Right lobe of liver (tissue), 6 donors: ENCODE measurements around the gene VPS35L. TPM values are rescaled to one million over a fixed set of nuclear protein-coding genes. Genes with fewer than 3 reads are reported as not detected.
A peak's percentile ranks its signal among the peaks of the same experiment; 100 is the strongest.

Experiments
- ATAC-seq, 4 donors: fragments of 200-7000 bp; cut with Tn5 transposase; one replicate each; pipeline ENCODE4 v1.9.1; 2020; ENCODE audit warnings: mild to moderate bottlenecking in 4 of 4, moderate library complexity in 4 of 4
- DNase-seq, 3 donors: peaks; one replicate each; pipeline ENCODE4 v3.0.0-alpha.2; 2020
- H3K27ac ChIP-seq, 3 donors: fragments of 200-600 bp; one replicate each; pipeline ENCODE4 v1.8.0; 2022
- H3K27me3 ChIP-seq, 2 donors: fragments of 200-600 bp; one replicate each; pipeline ENCODE4 v1.8.0; 2022
- H3K36me3 ChIP-seq, 4 donors: fragments of 200-600 bp; sonication (generic) in 1 of 4; one replicate each; pipeline versions ENCODE4 v1.5.1 to v1.8.0; 2017 to 2022; ENCODE audit warnings: control low read depth in 1 of 4
- H3K4me1 ChIP-seq, 4 donors: fragments of 200-600 bp; sonication (generic) in 1 of 4; one replicate each; pipeline versions ENCODE4 v1.5.1 to v1.8.0; 2017 to 2022; ENCODE audit warnings: control low read depth in 1 of 4
- H3K4me3 ChIP-seq, 3 donors: fragments of 200-600 bp; one replicate each; pipeline ENCODE4 v1.8.0; 2022
- H3K9me3 ChIP-seq, 4 donors: fragments of 200-600 bp; sonication (generic) in 1 of 4; one replicate each; pipeline versions ENCODE4 v1.5.1 to v1.8.0; 2017 to 2022; ENCODE audit warnings: control low read depth in 1 of 4
- POLR2A ChIP-seq: fragments of 450-650 bp; IDR thresholded peaks from one replicate; pipeline ENCODE4 v1.6.1; 2017; ENCODE audit warnings: antibody characterized with exemption, mild to moderate bottlenecking
- WGBS: methylation state at CpG from one replicate; pipeline ENCODE4 v1.1.6; 2018; ENCODE audit warnings: low coverage, low lambda C conversion rate; ENCODE audit not compliant: insufficient coverage; ENCODE audit errors: missing lambda C conversion rate; 5-methylcytosine and 5-hydroxymethylcytosine counted together
- intact Hi-C, 2 donors: fragments of 100-400 bp; cut with DNase I; formaldehyde crosslinking; loops; one replicate each; pipeline versions ENCODE4 v1.11.2 to v1.14.1; 2022
- total RNA-seq, 6 experiments: library from RNA; depleted of rRNA in 2 of 6; stranded (reverse); fragments of >200 nt in 2 of 6; fragmentation: NEBNext Ultra II Directional in 3 of 6; extraction: Animal tissue kit (Norgen Biotek cat#: 25700) in 3 of 6; gene quantifications; one replicate each; pipeline versions ENCODE4 v1.1.0 to v1.2.4, GENCODE V29; 2016 to 2023
- TF ChIP-seq, protein P1 (sequence below), 4 donors: fragments of 200-600 bp in 3 of 4; fragments of 450-650 bp in 1 of 4; IDR thresholded peaks; one replicate each; pipeline versions ENCODE4 v1.5.1 to v1.8.0; 2016 to 2022; ENCODE audit warnings: antibody characterized with exemption in 4 of 4, mild to moderate bottlenecking in 2 of 4
- donor health status: DM: no; HTN: yes; CAD: no.
- donor health status: DM: no; HTN: no; CAD: no.
- donor health status: DM: no; HTN: no; CAD: no.
- donor health status: DM: no; HTN: yes; CAD: no.
- donor health status: DM: no; HTN: yes; CAD: no.

The VPS35L gene
- total RNA-seq, 6 experiments from 2014 or later: 19.3 to 24.3 (median 20.4) TPM

- no peak overlapping the region for H3K27ac ChIP-seq
- no peaks in the 10 kb centered on the region for H3K27me3 ChIP-seq
- WGBS: 83% methylated on average over 1 of the region's 6 CpGs
- peaks cover 0 to 11% (median 7%) of the 10 kb centered on the region in 4 donors for H3K36me3 ChIP-seq
- no peaks in the 10 kb centered on the region for H3K9me3 ChIP-seq
- H3K4me3 ChIP-seq: no peak overlapping the region
- DNase-seq (no peak), ATAC-seq (peak in 2 of 4 donors; percentile 23 to 47)
- intact Hi-C loops: no loop called here
- no peak for TF ChIP-seq POLR2A
- TF ChIP-seq, protein P1, sequence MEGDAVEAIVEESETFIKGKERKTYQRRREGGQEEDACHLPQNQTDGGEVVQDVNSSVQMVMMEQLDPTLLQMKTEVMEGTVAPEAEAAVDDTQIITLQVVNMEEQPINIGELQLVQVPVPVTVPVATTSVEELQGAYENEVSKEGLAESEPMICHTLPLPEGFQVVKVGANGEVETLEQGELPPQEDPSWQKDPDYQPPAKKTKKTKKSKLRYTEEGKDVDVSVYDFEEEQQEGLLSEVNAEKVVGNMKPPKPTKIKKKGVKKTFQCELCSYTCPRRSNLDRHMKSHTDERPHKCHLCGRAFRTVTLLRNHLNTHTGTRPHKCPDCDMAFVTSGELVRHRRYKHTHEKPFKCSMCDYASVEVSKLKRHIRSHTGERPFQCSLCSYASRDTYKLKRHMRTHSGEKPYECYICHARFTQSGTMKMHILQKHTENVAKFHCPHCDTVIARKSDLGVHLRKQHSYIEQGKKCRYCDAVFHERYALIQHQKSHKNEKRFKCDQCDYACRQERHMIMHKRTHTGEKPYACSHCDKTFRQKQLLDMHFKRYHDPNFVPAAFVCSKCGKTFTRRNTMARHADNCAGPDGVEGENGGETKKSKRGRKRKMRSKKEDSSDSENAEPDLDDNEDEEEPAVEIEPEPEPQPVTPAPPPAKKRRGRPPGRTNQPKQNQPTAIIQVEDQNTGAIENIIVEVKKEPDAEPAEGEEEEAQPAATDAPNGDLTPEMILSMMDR (IDR thresholded peaks at IDR 0.05): peak in 1 of 4 donors; percentile 13
- H3K4me1 ChIP-seq: no peaks in the 10 kb centered on the region
These were observed 125.4 kb downstream of the VPS35L start for GRCh38 chr16:19680881-19681340.

DNA sequence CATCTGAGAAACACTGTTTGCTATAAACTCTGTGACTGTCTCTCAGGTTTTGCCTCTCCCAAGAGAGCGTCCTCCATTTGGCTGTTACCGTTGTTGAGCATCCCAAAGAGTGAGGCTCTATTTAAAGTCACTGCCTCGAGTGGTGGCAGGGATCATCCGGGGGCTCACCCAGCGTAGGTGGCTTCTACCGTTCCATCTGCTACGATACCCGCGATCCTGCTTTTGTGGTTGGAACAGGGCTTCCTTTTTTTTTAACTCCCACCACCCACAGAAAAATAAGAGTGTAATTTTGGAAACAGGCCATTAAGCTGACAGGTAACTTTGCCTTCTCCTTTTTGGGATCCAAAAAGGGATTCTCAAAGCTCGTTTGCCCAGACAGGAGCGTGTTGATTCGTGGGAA is 126.1 kb downstream of the VPS35L start:
- DNase-seq: no peak
- H3K36me3 ChIP-seq: peaks cover 0 to 11% (median 7%) of the 10 kb centered on the region in 4 donors
- no peaks in the 10 kb centered on the region for H3K27me3 ChIP-seq
- intact Hi-C loops: no loop called here
- H3K27ac ChIP-seq: no peak overlapping the region
- TF ChIP-seq, protein P1 (IDR thresholded peaks at IDR 0.05): no peak
- TF ChIP-seq POLR2A: no peak
- H3K4me1 ChIP-seq: no peaks in the 10 kb centered on the region
- 83% methylated on average over 12 of the region's 12 CpGs for WGBS
- H3K9me3 ChIP-seq: no peaks in the 10 kb centered on the region
- no peak overlapping the region for H3K4me3 ChIP-seq
- ATAC-seq: no peak

DNA sequence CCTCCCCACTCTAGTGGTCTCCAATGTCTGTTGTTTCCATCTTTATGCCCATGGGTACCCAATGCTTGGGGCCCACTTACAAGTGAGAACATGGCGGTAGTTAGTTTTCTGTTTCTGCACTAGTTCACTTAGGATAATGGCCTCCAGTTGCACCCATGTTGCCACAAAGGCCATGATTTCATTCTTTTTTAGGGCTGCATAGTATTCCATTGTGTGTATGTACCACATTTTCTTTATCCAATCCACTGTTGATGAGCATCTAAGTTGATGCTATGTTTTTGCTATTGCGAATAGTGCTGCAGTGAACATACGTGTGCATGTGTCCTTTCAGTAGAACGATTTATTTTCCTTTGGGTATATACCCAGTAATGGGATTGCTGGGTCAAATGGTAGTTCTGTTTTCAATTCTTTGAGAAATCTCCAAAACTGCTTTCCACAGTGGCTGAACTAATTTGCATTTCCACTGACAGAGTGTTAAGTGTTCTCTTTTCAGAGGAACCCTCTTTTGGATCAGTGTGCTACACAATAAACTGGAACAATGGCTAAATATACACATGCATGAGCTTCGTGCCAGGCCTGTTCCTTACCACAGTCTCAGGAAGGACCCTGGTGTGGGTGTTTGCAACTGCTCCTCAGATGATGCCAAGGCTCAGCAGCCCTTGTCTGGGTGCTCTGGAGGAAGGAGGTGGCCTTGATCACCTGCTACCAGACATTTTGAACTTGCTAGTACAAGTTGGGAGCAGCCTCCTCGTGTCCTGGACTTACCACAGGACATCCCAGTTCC is 128.1 kb downstream of the VPS35L start:
- H3K4me3 ChIP-seq: no peak overlapping the region
- WGBS: 89% methylated on average over 5 of the region's 6 CpGs
- H3K27ac ChIP-seq: no peak overlapping the region
- intact Hi-C loops: no loop called here
- TF ChIP-seq, protein P1 (IDR thresholded peaks at IDR 0.05): no peak
- TF ChIP-seq POLR2A: no peak
- H3K36me3 ChIP-seq: peaks cover 0 to 15% (median 7%) of the 10 kb centered on the region in 4 donors
- DNase-seq (no peak), ATAC-seq (no peak)
- no peaks in the 10 kb centered on the region for H3K9me3 ChIP-seq
- H3K4me1 ChIP-seq: no peaks in the 10 kb centered on the region
- H3K27me3 ChIP-seq: no peaks in the 10 kb centered on the region

DNA sequence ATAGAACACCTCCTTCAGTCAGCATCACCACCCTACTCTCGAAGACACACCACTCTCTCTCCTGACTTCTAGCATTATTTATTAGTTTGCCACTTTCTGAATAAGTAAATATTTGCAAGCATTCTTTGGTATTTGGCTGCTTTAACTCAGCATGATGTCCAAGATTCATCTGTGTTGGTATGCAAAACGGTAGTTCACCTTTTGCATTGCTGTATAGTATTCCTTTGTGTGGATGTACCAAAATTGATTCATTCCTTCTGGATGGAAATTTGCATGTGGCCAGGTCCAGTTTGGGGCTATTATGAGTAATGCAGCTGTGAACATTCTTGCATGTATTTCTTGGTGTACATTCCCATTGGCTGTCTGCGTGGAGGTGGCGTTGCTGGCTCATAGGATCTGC is 129.7 kb downstream of the VPS35L start:
- no peaks in the 10 kb centered on the region for H3K27me3 ChIP-seq
- no peak overlapping the region for H3K27ac ChIP-seq
- H3K9me3 ChIP-seq: no peaks in the 10 kb centered on the region
- H3K4me3 ChIP-seq: no peak overlapping the region
- peaks cover 0 to 15% (median 7%) of the 10 kb centered on the region in 4 donors for H3K36me3 ChIP-seq
- WGBS: 98% methylated on average over 4 of the region's 4 CpGs
- ATAC-seq: no peak
- no peak for TF ChIP-seq POLR2A
- TF ChIP-seq, protein P1 (IDR thresholded peaks at IDR 0.05): no peak
- DNase-seq: no peak
- intact Hi-C loops: no loop called here
- no peaks in the 10 kb centered on the region for H3K4me1 ChIP-seq
